Hepatocyte (in vitro differentiated cells): Measurements from ENCODE around the gene OCA2. TPM values are rescaled to one million over a fixed set of nuclear protein-coding genes. Genes with fewer than 3 reads are reported as not detected.
A peak's percentile ranks its signal among the peaks of the same experiment; 100 is the strongest.

Experiments used
- DNase-seq: peaks from one replicate; pipeline ENCODE4 v3.0.0-alpha.2; 2016; ENCODE audit warnings: low spot score
- H2AFZ ChIP-seq: fragments of 200-600 bp; sonication (generic); 2 replicates; pipeline ENCODE4 v1.6.0; 2016; ENCODE audit warnings: antibody characterized with exemption, mild to moderate bottlenecking
- H3K27ac ChIP-seq: fragments of 200-600 bp; sonication (generic); 2 replicates; pipeline ENCODE4 v1.5.1; 2016; ENCODE audit warnings: mild to moderate bottlenecking
- H3K27me3 ChIP-seq: fragments of 200-600 bp; sonication (generic); 2 replicates; pipeline ENCODE4 v1.6.1; 2016
- H3K36me3 ChIP-seq: fragments of 200-600 bp; sonication (generic); replicated peaks from 2 replicates; pipeline ENCODE4 v1.5.1; 2016; ENCODE audit warnings: low read depth; ENCODE audit not compliant: insufficient read depth
- H3K4me1 ChIP-seq: fragments of 200-600 bp; sonication (generic); 2 replicates; pipeline ENCODE4 v1.5.1; 2016; ENCODE audit warnings: mild to moderate bottlenecking, moderate library complexity; ENCODE audit not compliant: insufficient read depth
- H3K4me2 ChIP-seq: fragments of 200-600 bp; sonication (generic); 2 replicates; pipeline ENCODE4 v1.6.0; 2016
- H3K4me3 ChIP-seq: fragments of 200-600 bp; sonication (generic); 2 replicates; pipeline ENCODE4 v1.5.1; 2016; ENCODE audit warnings: mild to moderate bottlenecking
- H3K79me2 ChIP-seq: fragments of 200-600 bp; sonication (generic); 2 replicates; pipeline ENCODE4 v1.6.0; 2017; ENCODE audit warnings: mild to moderate bottlenecking
- H3K9me2 ChIP-seq: fragments of 200-600 bp; sonication (generic); replicated peaks from 2 replicates; pipeline ENCODE4 v1.6.0; 2017; ENCODE audit warnings: mild to moderate bottlenecking; ENCODE audit not compliant: insufficient read depth
- H3K9me3 ChIP-seq: fragments of 200-600 bp; sonication (generic); 2 replicates; pipeline ENCODE4 v1.5.1; 2016; ENCODE audit warnings: low read depth, mild to moderate bottlenecking
- H4K20me1 ChIP-seq: fragments of 200-600 bp; sonication (generic); 2 replicates; pipeline ENCODE4 v1.6.0; 2016; ENCODE audit warnings: mild to moderate bottlenecking; ENCODE audit not compliant: insufficient read depth, poor library complexity, severe bottlenecking
- CTCF ChIP-seq: fragments of 200-600 bp; sonication (generic); IDR thresholded peaks from 2 replicates; pipeline ENCODE4 v1.5.1; 2016; ENCODE audit warnings: antibody characterized with exemption, mild to moderate bottlenecking; ENCODE audit not compliant: poor library complexity
- EZH2 ChIP-seq: fragments of 200-600 bp; sonication (generic); IDR thresholded peaks from 2 replicates; pipeline ENCODE4 v1.6.1; 2016; ENCODE audit warnings: antibody characterized with exemption, mild to moderate bottlenecking, borderline replicate concordance
- EZH2phosphoT487 ChIP-seq: fragments of 200-600 bp; sonication (generic); IDR thresholded peaks from one replicate; pipeline ENCODE4 v1.6.1; 2018; ENCODE audit warnings: antibody characterized with exemption, mild to moderate bottlenecking, low read depth, moderate library complexity; ENCODE audit not compliant: unreplicated experiment, severe bottlenecking
- WGBS: methylation state at CpG from one replicate; pipeline ENCODE4 v1.1.6; 2016; ENCODE audit warnings: low lambda C conversion rate; ENCODE audit errors: missing lambda C conversion rate; 5-methylcytosine and 5-hydroxymethylcytosine counted together
- polyA plus RNA-seq: library from polyadenylated mRNA; unstranded; fragments of >200 nt; fragmentation: Nextera tagmentation; extraction: Ambion mirVana; gene quantifications from 2 replicates; pipeline ENCODE4 v1.2.1, GENCODE V29; 2016
- total RNA-seq: library from RNA; depleted of rRNA; stranded (reverse); fragments of >200 nt; gene quantifications from 2 replicates; pipeline ENCODE4 v1.2.3, GENCODE V29; 2014

OCA2 gene
- total and polyA plus RNA-seq, 2 experiments from 2014 or later: 25.1 to 27.7 TPM

DNA sequence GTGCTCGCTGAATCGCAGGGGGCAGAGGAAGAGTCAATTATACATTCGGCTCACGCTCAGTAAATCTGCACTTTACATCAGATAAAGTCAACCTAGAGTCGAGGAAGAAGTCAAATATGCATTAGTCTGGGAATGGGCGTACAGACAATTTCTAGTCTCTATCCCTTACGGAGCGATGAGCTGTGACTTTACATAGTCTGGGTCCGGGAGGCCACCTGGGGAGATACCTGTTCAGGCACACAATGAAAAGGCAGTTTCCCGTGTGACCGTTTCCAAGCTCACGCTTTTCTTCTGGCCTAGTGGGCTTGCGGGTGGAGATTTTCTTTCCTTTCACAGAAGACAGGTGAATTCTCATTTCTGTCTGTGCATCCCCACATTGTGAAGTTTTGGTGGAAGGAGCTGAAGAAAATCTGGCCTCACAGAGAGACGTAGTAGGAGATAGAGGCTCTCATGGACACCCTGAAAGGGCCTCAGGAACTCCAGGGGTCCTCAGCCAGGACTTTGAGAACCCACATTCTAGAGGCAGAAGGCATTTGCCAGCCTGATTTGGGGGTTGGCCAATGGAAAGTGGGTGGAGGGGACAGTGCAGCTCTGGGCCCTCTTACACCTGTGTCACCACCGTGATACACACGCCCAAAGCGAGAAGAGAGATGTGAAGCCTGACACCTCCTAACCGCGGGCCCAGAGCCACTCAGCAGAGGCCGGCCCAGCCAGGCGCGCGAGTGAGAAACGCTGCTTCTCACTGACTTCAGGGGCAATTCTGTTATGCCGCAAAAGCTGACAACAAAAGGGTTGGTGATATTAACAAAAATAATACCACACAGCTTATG, 10.7 kb upstream of the OCA2 start:
- no peak for TF ChIP-seq EZH2
- TF ChIP-seq CTCF: no peak
- no peak for TF ChIP-seq EZH2phosphoT487
- peaks cover 15% of the 10 kb centered on the region for H3K4me1 ChIP-seq
- H3K9me3 ChIP-seq: no peaks in the 10 kb centered on the region
- H4K20me1 ChIP-seq: no peaks in the 10 kb centered on the region
- peaks cover 18% of the 10 kb centered on the region for H3K27me3 ChIP-seq
- 92% methylated on average over 25 of the region's 25 CpGs for whole genome bisulfite sequencing
- H3K79me2 ChIP-seq: no peaks in the 10 kb centered on the region
- no peak overlapping the region for H3K4me3 ChIP-seq
- H3K27ac ChIP-seq: no peak overlapping the region
- H2AFZ ChIP-seq: no peak overlapping the region
- H3K9me2 ChIP-seq: no peaks in the 10 kb centered on the region
- DNase-seq: no peak
- no peaks in the 10 kb centered on the region for H3K36me3 ChIP-seq
- no peak overlapping the region for H3K4me2 ChIP-seq

DNA sequence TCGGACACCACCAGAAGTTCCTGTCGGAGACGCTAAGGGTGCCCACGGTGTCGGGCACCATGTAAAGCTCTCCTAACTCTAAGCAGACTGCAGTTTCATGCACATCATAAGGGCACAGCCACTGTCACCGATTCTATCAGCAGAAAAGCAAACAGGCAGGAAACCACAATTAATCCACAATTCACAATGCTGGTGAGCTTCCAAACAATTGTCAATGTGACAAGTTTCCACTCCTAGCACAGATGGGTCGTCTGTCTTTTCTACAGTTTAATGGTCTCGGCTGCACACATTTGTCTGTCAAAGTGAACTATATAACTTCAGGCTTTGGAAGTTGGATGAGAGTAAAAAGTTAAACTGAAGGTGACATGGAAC, 8.8 kb upstream of the OCA2 start:
- no peaks in the 10 kb centered on the region for H3K79me2 ChIP-seq
- H3K9me2 ChIP-seq: no peaks in the 10 kb centered on the region
- no peaks in the 10 kb centered on the region for H4K20me1 ChIP-seq
- no peak for TF ChIP-seq EZH2phosphoT487
- TF ChIP-seq EZH2: no peak
- no peak for TF ChIP-seq CTCF
- peaks cover 15% of the 10 kb centered on the region for H3K4me1 ChIP-seq
- peak overlapping the region; percentile 74 for H2AFZ ChIP-seq
- H3K9me3 ChIP-seq: no peaks in the 10 kb centered on the region
- DNase-seq: no peak
- H3K4me2 ChIP-seq: peak overlapping the region; percentile 98
- H3K4me3 ChIP-seq: no peak overlapping the region
- peaks cover 18% of the 10 kb centered on the region for H3K27me3 ChIP-seq
- H3K36me3 ChIP-seq: no peaks in the 10 kb centered on the region
- no peak overlapping the region for H3K27ac ChIP-seq
- WGBS: 56% methylated on average over 8 of the region's 8 CpGs

DNA sequence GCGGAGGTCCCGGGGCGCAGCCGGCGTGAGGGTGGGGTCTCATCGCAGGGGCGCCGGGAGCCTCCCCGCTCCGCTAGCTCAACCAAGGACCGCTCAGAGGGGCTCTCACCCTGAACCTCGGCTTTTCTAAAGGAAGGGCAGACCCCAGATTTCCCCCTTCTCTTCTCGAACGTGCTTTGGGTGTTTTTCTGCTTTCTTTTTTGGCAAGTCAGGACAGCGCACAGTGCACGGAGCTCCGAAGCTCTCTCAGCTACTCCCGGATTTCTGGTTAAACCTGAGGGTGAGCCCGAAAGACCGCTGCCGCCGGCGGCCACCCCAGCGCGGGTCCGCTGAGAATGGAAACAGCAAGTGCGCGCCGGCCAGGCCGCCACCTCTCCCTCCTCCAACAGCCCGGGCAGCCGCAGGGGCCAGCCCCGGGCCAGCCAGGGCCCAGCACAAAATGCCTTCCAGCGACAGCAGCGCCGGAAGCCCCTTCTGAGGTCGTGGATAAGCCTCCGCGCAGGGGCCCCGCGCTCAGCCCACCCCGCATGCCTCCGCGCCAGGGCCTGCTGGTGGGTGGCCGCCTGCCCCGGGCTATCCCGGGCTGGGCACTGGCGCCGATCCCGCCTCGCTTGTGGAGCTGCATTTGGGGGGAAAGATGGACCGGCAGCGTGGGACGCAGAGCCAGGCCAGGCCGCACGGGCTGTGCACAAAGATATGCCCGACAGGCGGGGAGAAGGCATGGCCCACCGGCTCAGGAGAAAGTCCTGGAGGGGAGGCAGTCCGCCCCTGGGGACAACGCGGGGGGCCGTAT, 8.2 kb upstream of the OCA2 start:
- Histone ChIP-seq H3K4me3 (peak overlapping the region; percentile 45), H3K9me3 (no peaks in the 10 kb centered on the region)
- 11% methylated on average over 61 of the region's 63 CpGs for WGBS

More for the DNA sequence above, 8.2 kb upstream of the OCA2 start:
- Histone ChIP-seq H3K79me2 (no peaks in the 10 kb centered on the region), H3K36me3 (no peaks in the 10 kb centered on the region), H3K27me3 (peaks cover 18% of the 10 kb centered on the region), H4K20me1 (no peaks in the 10 kb centered on the region), H3K4me1 (peaks cover 15% of the 10 kb centered on the region), H2AFZ (peak overlapping the region; percentile 74), H3K27ac (no peak overlapping the region), H3K4me2 (peak overlapping the region; percentile 98), H3K9me2 (no peaks in the 10 kb centered on the region)
- no peak for DNase-seq
- no peak for TF ChIP-seq EZH2phosphoT487
